ENCODE data around the gene PIP5K1A. TPM values are rescaled to one million over a fixed set of nuclear protein-coding genes. Genes with fewer than 3 reads are reported as not detected.
"Not testable (repeated sequence)": the region's sequence is repeated elsewhere in the genome, so short reads cannot be mapped to it uniquely, and the experiment has no call there.

PIP5K1A gene
- total and polyA plus RNA-seq, 4 donors, result 34.9 to 59.3 (median 47.4) TPM

- H3K9me3 ChIP-seq (ENCODE audit: control insufficient read depth, insufficient read depth, low read length); DNase-seq (ENCODE audit: low read depth in 4 of 6, low spot score in 6 of 6); H3K27ac ChIP-seq (ENCODE audit: low read depth, low read length); H3K27me3 ChIP-seq (ENCODE audit: control insufficient read depth, insufficient read depth, low read length): not testable (repeated sequence)
- Histone ChIP-seq H3K36me3 (ENCODE audit: control insufficient read depth, insufficient read depth, low read length) (peaks cover 22% of the 10 kb centered on the region), H3K4me3 (ENCODE audit: low read depth, low read length) (peak overlapping the region; percentile 97), H3K4me1 (ENCODE audit: control insufficient read depth, insufficient read depth, low read length) (peaks cover 15% of the 10 kb centered on the region)
- WGBS (ENCODE audit: insufficient coverage), result no CpG with 5 or more reads among the region's 8 CpGs
These were observed 9.7 kb upstream of the PIP5K1A start for GRCh38 chr1:151188667-151189066.

GRCh38 chr1:151189637-151190445, 8.5 kb upstream of the PIP5K1A start, which contains the start of gene VPS72:
VPS72 (minus strand) TSS chr1:151190197; CDS start chr1:151190121, 76 bp downstream.
- peak in 5 of 6 donors; percentile 82 to 98 (median 84) for DNase-seq (ENCODE audit: low read depth in 4 of 6, low spot score in 6 of 6)
- Histone ChIP-seq H3K27ac (ENCODE audit: low read depth, low read length) (peak within 1 kb of the TSS; percentile 93), H3K4me1 (ENCODE audit: control insufficient read depth, insufficient read depth, low read length) (peaks cover 15% of the 10 kb centered on the region), H3K4me3 (ENCODE audit: low read depth, low read length) (peak within 1 kb of the TSS; percentile 97), H3K27me3 (ENCODE audit: control insufficient read depth, insufficient read depth, low read length) (no peaks in the 10 kb centered on the region), H3K9me3 (ENCODE audit: control insufficient read depth, insufficient read depth, low read length) (no peaks in the 10 kb centered on the region), H3K36me3 (ENCODE audit: control insufficient read depth, insufficient read depth, low read length) (peaks cover 11% of the 10 kb centered on the region)
- WGBS (ENCODE audit: insufficient coverage), result 0% methylated on average over 37 of the region's 42 CpGs

- H3K27ac ChIP-seq (ENCODE audit: low read depth, low read length), result no peak overlapping the region
- peaks cover 17% of the 10 kb centered on the region for H3K4me1 ChIP-seq (ENCODE audit: control insufficient read depth, insufficient read depth, low read length)
- DNase-seq (ENCODE audit: low read depth in 4 of 6, low spot score in 6 of 6), result no peak
- WGBS (ENCODE audit: insufficient coverage), result 100% methylated on average over 1 of the region's 7 CpGs
- no peak overlapping the region for H3K4me3 ChIP-seq (ENCODE audit: low read depth, low read length)
- H3K9me3 ChIP-seq (ENCODE audit: control insufficient read depth, insufficient read depth, low read length), result no peaks in the 10 kb centered on the region
- no peaks in the 10 kb centered on the region for H3K27me3 ChIP-seq (ENCODE audit: control insufficient read depth, insufficient read depth, low read length)
- no peaks in the 10 kb centered on the region for H3K36me3 ChIP-seq (ENCODE audit: control insufficient read depth, insufficient read depth, low read length)
These were observed 6.3 kb upstream of the PIP5K1A start for GRCh38 chr1:151192047-151192446.

- Histone ChIP-seq H3K4me3 (ENCODE audit: low read depth, low read length) (no peak overlapping the region), H3K36me3 (ENCODE audit: control insufficient read depth, insufficient read depth, low read length) (no peaks in the 10 kb centered on the region), H3K27ac (ENCODE audit: low read depth, low read length) (no peak overlapping the region), H3K4me1 (ENCODE audit: control insufficient read depth, insufficient read depth, low read length) (peaks cover 13% of the 10 kb centered on the region), H3K27me3 (ENCODE audit: control insufficient read depth, insufficient read depth, low read length) (no peaks in the 10 kb centered on the region), H3K9me3 (ENCODE audit: control insufficient read depth, insufficient read depth, low read length) (no peaks in the 10 kb centered on the region)
- 80% methylated on average over 1 of the region's 6 CpGs for WGBS (ENCODE audit: insufficient coverage)
- DNase-seq (ENCODE audit: low read depth in 4 of 6, low spot score in 6 of 6), result no peak
These were observed 5.0 kb upstream of the PIP5K1A start for GRCh38 chr1:151193304-151193703.

- no peak for DNase-seq (ENCODE audit: low read depth in 4 of 6, low spot score in 6 of 6)
- Histone ChIP-seq H3K4me3 (ENCODE audit: low read depth, low read length) (no peak overlapping the region), H3K9me3 (ENCODE audit: control insufficient read depth, insufficient read depth, low read length) (no peaks in the 10 kb centered on the region), H3K4me1 (ENCODE audit: control insufficient read depth, insufficient read depth, low read length) (peaks cover 10% of the 10 kb centered on the region), H3K27ac (ENCODE audit: low read depth, low read length) (no peak overlapping the region), H3K27me3 (ENCODE audit: control insufficient read depth, insufficient read depth, low read length) (no peaks in the 10 kb centered on the region), H3K36me3 (ENCODE audit: control insufficient read depth, insufficient read depth, low read length) (no peaks in the 10 kb centered on the region)
- no CpG with 5 or more reads among the region's 1 CpG for WGBS (ENCODE audit: insufficient coverage)
These were observed 4.5 kb upstream of the PIP5K1A start for GRCh38 chr1:151193856-151194255.

GRCh38 chr1:151194894-151195594, 3.3 kb upstream of the PIP5K1A start:
- H3K9me3 ChIP-seq (ENCODE audit: control insufficient read depth, insufficient read depth, low read length); H3K36me3 ChIP-seq (ENCODE audit: control insufficient read depth, insufficient read depth, low read length); H3K27me3 ChIP-seq (ENCODE audit: control insufficient read depth, insufficient read depth, low read length); H3K4me3 ChIP-seq (ENCODE audit: low read depth, low read length); H3K27ac ChIP-seq (ENCODE audit: low read depth, low read length); DNase-seq (ENCODE audit: low read depth in 4 of 6, low spot score in 6 of 6): not testable (repeated sequence)
- H3K4me1 ChIP-seq (ENCODE audit: control insufficient read depth, insufficient read depth, low read length), result peaks cover 10% of the 10 kb centered on the region
- WGBS (ENCODE audit: insufficient coverage), result no CpG with 5 or more reads among the region's 17 CpGs

GRCh38 chr1:151196292-151196800, 2.0 kb upstream of the PIP5K1A start:
- Histone ChIP-seq H3K9me3 (ENCODE audit: control insufficient read depth, insufficient read depth, low read length) (no peaks in the 10 kb centered on the region), H3K4me3 (ENCODE audit: low read depth, low read length) (no peak overlapping the region), H3K36me3 (ENCODE audit: control insufficient read depth, insufficient read depth, low read length) (no peaks in the 10 kb centered on the region), H3K27ac (ENCODE audit: low read depth, low read length) (no peak overlapping the region), H3K4me1 (ENCODE audit: control insufficient read depth, insufficient read depth, low read length) (peaks cover 6% of the 10 kb centered on the region), H3K27me3 (ENCODE audit: control insufficient read depth, insufficient read depth, low read length) (no peaks in the 10 kb centered on the region)
- peak in 4 of 6 donors; percentile 43 to 91 (median 76) for DNase-seq (ENCODE audit: low read depth in 4 of 6, low spot score in 6 of 6)
- no CpG with 5 or more reads among the region's 14 CpGs for WGBS (ENCODE audit: insufficient coverage)

- WGBS (ENCODE audit: insufficient coverage), result 24% methylated on average over 5 of the region's 10 CpGs
- H3K9me3 ChIP-seq (ENCODE audit: control insufficient read depth, insufficient read depth, low read length), result no peaks in the 10 kb centered on the region
- no peak for DNase-seq (ENCODE audit: low read depth in 4 of 6, low spot score in 6 of 6)
- H3K27me3 ChIP-seq (ENCODE audit: control insufficient read depth, insufficient read depth, low read length), result no peaks in the 10 kb centered on the region
- peak overlapping the region; percentile 98 for H3K4me3 ChIP-seq (ENCODE audit: low read depth, low read length)
- H3K27ac ChIP-seq (ENCODE audit: low read depth, low read length), result peak overlapping the region; percentile 96
- H3K4me1 ChIP-seq (ENCODE audit: control insufficient read depth, insufficient read depth, low read length), result peaks cover 9% of the 10 kb centered on the region
- H3K36me3 ChIP-seq (ENCODE audit: control insufficient read depth, insufficient read depth, low read length), result peaks cover 7% of the 10 kb centered on the region
These were observed 494 bp upstream of the PIP5K1A start for GRCh38 chr1:151197863-151198253.

GRCh38 chr1:151199873-151200581, 1.7 kb downstream of the PIP5K1A start:
- H3K36me3 ChIP-seq (ENCODE audit: control insufficient read depth, insufficient read depth, low read length), result peaks cover 17% of the 10 kb centered on the region
- 43% methylated on average over 7 of the region's 11 CpGs for WGBS (ENCODE audit: insufficient coverage)
- no peaks in the 10 kb centered on the region for H3K27me3 ChIP-seq (ENCODE audit: control insufficient read depth, insufficient read depth, low read length)
- DNase-seq (ENCODE audit: low read depth in 4 of 6, low spot score in 6 of 6), result peak in 1 of 6 donors; percentile 5
- peak overlapping the region; percentile 98 for H3K4me3 ChIP-seq (ENCODE audit: low read depth, low read length)
- H3K27ac ChIP-seq (ENCODE audit: low read depth, low read length), result peak overlapping the region; percentile 96
- peaks cover 9% of the 10 kb centered on the region for H3K4me1 ChIP-seq (ENCODE audit: control insufficient read depth, insufficient read depth, low read length)
- no peaks in the 10 kb centered on the region for H3K9me3 ChIP-seq (ENCODE audit: control insufficient read depth, insufficient read depth, low read length)
